Activated CD8-positive, alpha-beta memory T cell treated with anti-CD3 and anti-CD28 coated beads for 48 hours (primary cell): ENCODE data around the gene GSKIP.
A peak's percentile ranks its signal among the peaks of the same experiment; 100 is the strongest.

Experiments
- DNase-seq, 3 experiments: peaks; one replicate each; pipeline ENCODE4 v3.0.0-alpha.2; 2020; ENCODE audit warnings: low read depth in 2 of 3, low spot score in 2 of 3

The GSKIP gene

GRCh38 chr14:96416292-96416691 is 53.0 kb downstream of the GSKIP start:
- no peak for DNase-seq

DNA sequence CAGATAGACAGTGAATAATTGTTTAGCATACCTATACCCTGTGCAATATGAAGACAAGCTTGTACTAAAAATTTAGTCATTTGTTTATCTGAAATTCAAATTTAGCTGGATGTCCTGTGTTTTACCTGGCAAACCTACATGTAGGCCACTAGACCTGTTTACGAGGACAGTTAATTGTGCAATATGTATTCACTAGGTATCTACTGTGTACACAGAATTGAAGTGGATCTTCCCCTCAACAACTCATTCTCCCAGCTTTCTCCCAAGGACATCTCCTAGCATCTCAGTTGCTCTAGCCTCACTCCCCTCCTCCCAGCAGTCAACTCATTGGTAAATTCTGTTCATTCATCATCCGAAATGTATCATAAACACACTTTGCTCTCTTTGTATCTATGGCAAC is 53.9 kb downstream of the GSKIP start:
- no peak for DNase-seq

DNA sequence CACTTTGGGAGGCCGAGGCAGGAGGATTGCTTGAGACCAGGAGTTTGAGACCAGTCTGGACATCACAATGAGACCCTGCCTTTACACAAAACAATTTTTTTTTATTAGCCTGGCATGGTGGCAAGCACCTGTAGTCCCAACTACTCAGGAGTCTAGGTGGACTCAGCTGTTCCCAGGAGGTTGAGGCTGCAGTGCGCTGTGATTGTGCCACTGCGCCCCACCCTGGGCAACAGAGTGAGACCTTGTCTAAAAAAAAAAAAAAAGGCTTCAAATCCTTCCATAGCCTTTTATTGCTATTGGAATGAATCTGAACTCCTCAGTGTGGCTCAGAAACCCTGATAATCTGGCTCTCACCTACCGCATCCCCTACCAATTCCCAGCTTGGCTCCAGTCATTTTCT is 54.7 kb downstream of the GSKIP start:
- DNase-seq: no peak

DNA sequence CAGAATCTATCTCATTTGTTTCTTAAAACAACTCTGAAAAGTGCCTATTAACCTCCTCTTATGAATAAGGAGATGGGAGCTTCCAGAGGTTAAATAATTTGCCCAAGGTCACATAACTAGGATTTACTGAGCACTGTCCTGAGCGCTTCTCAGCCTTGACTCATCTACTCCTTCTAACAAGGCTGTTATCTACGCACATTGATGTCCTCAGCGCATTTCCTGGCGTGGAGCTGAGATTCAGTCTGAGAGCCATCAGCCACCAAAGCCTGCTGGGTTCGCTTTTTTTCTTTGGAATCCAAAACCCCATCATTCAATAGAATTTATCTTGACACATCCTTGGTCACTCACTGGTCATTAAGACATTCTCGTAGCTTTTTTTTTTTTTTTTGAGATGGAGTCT is 57.9 kb downstream of the GSKIP start:
- no peak for DNase-seq

- DNase-seq: no peak
These were observed 59.7 kb downstream of the GSKIP start for GRCh38 chr14:96422992-96423391.

- DNase-seq: no peak
These were observed 60.3 kb downstream of the GSKIP start for GRCh38 chr14:96423446-96424108.

GRCh38 chr14:96424109-96424989 is 61.0 kb downstream of the GSKIP start:
- DNase-seq: peak in 2 of 3 experiments; percentile 5

- DNase-seq: no peak
These were observed 70.7 kb downstream of the GSKIP start for GRCh38 chr14:96434040-96434439.
